WI38 (cell line): Measurements from ENCODE around the gene ZNF609.
"Not testable (repeated sequence)": the region's sequence is repeated elsewhere in the genome, so short reads cannot be mapped to it uniquely, and the experiment has no call there.

Experiments used
- H3K4me3 ChIP-seq: 2 replicates; pipeline ENCODE4 v1.5.1; 2011; ENCODE audit warnings: low read depth, mild to moderate bottlenecking, control low read depth, low read length
- CTCF ChIP-seq: IDR thresholded peaks from 2 replicates; pipeline ENCODE4 v1.5.1; 2012; ENCODE audit warnings: low read depth, mild to moderate bottlenecking, control low read depth, low read length

The ZNF609 gene

GRCh38 chr15:64622410-64623260, 162.3 kb downstream of the ZNF609 start:
- no peak for TF ChIP-seq CTCF
- H3K4me3 ChIP-seq, result no peak overlapping the region

- TF ChIP-seq CTCF, result no peak
- no peak overlapping the region for H3K4me3 ChIP-seq
These were observed 163.1 kb downstream of the ZNF609 start for GRCh38 chr15:64623347-64623996.

- no peak for TF ChIP-seq CTCF
- H3K4me3 ChIP-seq, result no peak overlapping the region
These were observed 163.9 kb downstream of the ZNF609 start for GRCh38 chr15:64624242-64624641.

GRCh38 chr15:64629063-64629462, 168.7 kb downstream of the ZNF609 start:
- TF ChIP-seq CTCF, result no peak
- H3K4me3 ChIP-seq, result no peak overlapping the region

- no peak overlapping the region for H3K4me3 ChIP-seq
- no peak; the same call in 1 of the 2 replicates for TF ChIP-seq CTCF
These were observed 170.2 kb downstream of the ZNF609 start for GRCh38 chr15:64630396-64631107.

GRCh38 chr15:64632639-64633038, 172.3 kb downstream of the ZNF609 start:
- H3K4me3 ChIP-seq, result not testable (repeated sequence)

GRCh38 chr15:64633332-64633731, 173.0 kb downstream of the ZNF609 start:
- H3K4me3 ChIP-seq, result no peak overlapping the region
- no peak for TF ChIP-seq CTCF
